B cell (primary cell): ENCODE data around the gene SNTB2. TPM values are rescaled to one million over a fixed set of nuclear protein-coding genes. Genes with fewer than 3 reads are reported as not detected.

Experiments used
- ATAC-seq: fragments of 200-7000 bp; cut with Tn5 transposase; one replicate; pipeline ENCODE4 v1.10.0; 2021; ENCODE audit warnings: low read depth, mild to moderate bottlenecking, moderate number of reproducible peaks, moderate library complexity
- CTCF ChIA-PET: fragments of 350-600 bp; sonication (Branson Sonifier 250); formaldehyde crosslinking; loops from one replicate; lab custom pipeline; 2021; ENCODE audit warnings: antibody characterized with exemption, inconsistent platforms; lab: Charles Lee
- POLR2A ChIA-PET: fragments of 350-600 bp; sonication (Branson Sonifier 250); formaldehyde crosslinking; loops from one replicate; lab custom pipeline; 2021; ENCODE audit warnings: antibody characterized with exemption; lab: Charles Lee
- DNase-seq: peaks from one replicate; pipeline ENCODE4 v3.0.0; 2013
- H2AFZ ChIP-seq: 2 replicates; pipeline ENCODE4 v1.6.1; 2012; ENCODE audit warnings: mild to moderate bottlenecking, low read depth, low read length; ENCODE audit not compliant: insufficient read depth, poor library complexity, severe bottlenecking
- H3K27ac ChIP-seq, 2 donors: 1 replicate in 1 of 2; 2 replicates in 1 of 2; pipeline ENCODE4 v1.5.1; 2012 to 2013; ENCODE audit warnings: low read length in 2 of 2, mild to moderate bottlenecking in 2 of 2, moderate library complexity in 1 of 2
- H3K27me3 ChIP-seq, 4 experiments: fragments of 200-600 bp in 1 of 4; sonication (generic) in 1 of 4; replicated peaks in 1 of 4; 1 replicate in 2 of 4; 2 replicates in 2 of 4; pipeline versions ENCODE4 v1.6.1 to v1.7.0; 2013 to 2016; ENCODE audit warnings: low read length in 3 of 4, mild to moderate bottlenecking in 2 of 4, mixed read lengths in 1 of 4, moderate library complexity in 1 of 4; ENCODE audit not compliant: insufficient read depth in 4 of 4, control insufficient read depth in 3 of 4; ENCODE audit errors: control extremely low read depth in 1 of 4
- H3K36me3 ChIP-seq, 2 experiments: replicated peaks in 1 of 2; 1 replicate in 1 of 2; 2 replicates in 1 of 2; pipeline versions ENCODE4 v1.6.1 to v1.7.1; 2013; ENCODE audit warnings: low read length in 1 of 2; ENCODE audit not compliant: insufficient read depth in 2 of 2, control insufficient read depth in 1 of 2; ENCODE audit errors: control extremely low read depth in 1 of 2, extremely low read depth in 1 of 2
- H3K4me1 ChIP-seq, 2 donors: fragments of 200-600 bp in 1 of 2; sonication (generic) in 1 of 2; 1 replicate in 1 of 2; 2 replicates in 1 of 2; pipeline versions ENCODE4 v1.5.1 to v1.6.1; 2013 to 2017; ENCODE audit warnings: low read length in 2 of 2; ENCODE audit not compliant: control insufficient read depth in 2 of 2, insufficient read depth in 2 of 2
- H3K4me2 ChIP-seq: replicated peaks from 2 replicates; pipeline ENCODE3; 2012; ENCODE audit warnings: mild to moderate bottlenecking, low read depth, low read length; ENCODE audit not compliant: poor library complexity, severe bottlenecking
- H3K4me3 ChIP-seq, 5 experiments: fragments of 200-600 bp in 1 of 5; sonication (generic) in 1 of 5; 1 replicate in 3 of 5; 2 replicates in 2 of 5; pipeline versions ENCODE4 v1.5.1 to v1.7.0; 2011 to 2016; ENCODE audit warnings: low read length in 4 of 5, mild to moderate bottlenecking in 4 of 5, low read depth in 2 of 5, control low read depth in 1 of 5, moderate library complexity in 1 of 5; ENCODE audit not compliant: insufficient read depth in 1 of 5; ENCODE audit errors: control extremely low read depth in 1 of 5, extremely low read depth in 1 of 5
- H3K79me2 ChIP-seq: fragments of 200-600 bp; sonication (generic); one replicate; pipeline ENCODE4 v1.6.0; 2016; ENCODE audit warnings: low read length; ENCODE audit not compliant: control insufficient read depth, insufficient read depth
- H3K9ac ChIP-seq: fragments of 200-600 bp; sonication (generic); 2 replicates; pipeline ENCODE4 v1.6.1; 2017; ENCODE audit warnings: mild to moderate bottlenecking, low read length, moderate library complexity
- H3K9me3 ChIP-seq, 3 donors: one replicate each; pipeline versions ENCODE4 v1.6.1 to v1.7.1; 2013; ENCODE audit warnings: low read length in 2 of 3; ENCODE audit not compliant: control insufficient read depth in 2 of 3, insufficient read depth in 1 of 3; ENCODE audit errors: control extremely low read depth in 1 of 3
- H4K20me1 ChIP-seq: 2 replicates; pipeline ENCODE4 v1.6.0; 2012; ENCODE audit warnings: mild to moderate bottlenecking, low read length; ENCODE audit not compliant: insufficient read depth, control insufficient read depth, poor library complexity, severe bottlenecking
- H3K27ac Mint-ChIP-seq: one replicate; pipeline ENCODE4 v1.8.0; 2021; ENCODE audit warnings: mixed read lengths
- H3K27me3 Mint-ChIP-seq: one replicate; pipeline ENCODE4 v1.8.0; 2021; ENCODE audit warnings: mixed read lengths
- H3K4me1 Mint-ChIP-seq: one replicate; pipeline ENCODE4 v1.8.0; 2021; ENCODE audit warnings: mixed read lengths
- H3K4me3 Mint-ChIP-seq: one replicate; pipeline ENCODE4 v1.8.0; 2021; ENCODE audit warnings: mixed read lengths
- H3K9me3 Mint-ChIP-seq: one replicate; pipeline ENCODE4 v1.8.0; 2022; ENCODE audit warnings: mixed read lengths; ENCODE audit not compliant: insufficient read depth
- EZH2 ChIP-seq: IDR thresholded peaks from 2 replicates; pipeline ENCODE4 v1.6.1; 2012; ENCODE audit warnings: borderline replicate concordance, low read depth, mild to moderate bottlenecking, moderate library complexity, low read length; ENCODE audit not compliant: insufficient read depth, poor library complexity, severe bottlenecking
- WGBS: methylation state at CpG from one replicate; pipeline ENCODE4 v1.1.5; 2013; ENCODE audit warnings: missing lambda C conversion rate; ENCODE audit not compliant: insufficient coverage; 5-methylcytosine and 5-hydroxymethylcytosine counted together
- intact Hi-C: fragments of 100-400 bp; cut with micrococcal nuclease; formaldehyde crosslinking; loops from one replicate; pipeline ENCODE4 v1.10.0; 2022
- polyA plus RNA-seq: library from polyadenylated mRNA; depleted of rRNA; stranded (reverse); fragments of >200 nt; gene quantifications from 2 replicates; pipeline ENCODE4 v1.2.3, GENCODE V29; 2012
- total RNA-seq, 2 donors: library from RNA; stranded (reverse); fragments of 120-200 nt in 1 of 2; gene quantifications; 1 replicate in 1 of 2; 2 replicates in 1 of 2; pipeline versions ENCODE4 v1.2.3 to v1.2.4, GENCODE V29; 2013 to 2022
- TF ChIP-seq, protein P1 (sequence below): fragments of 200-600 bp; IDR thresholded peaks from one replicate; pipeline ENCODE4 v1.8.0; 2022; ENCODE audit warnings: antibody characterized with exemption, mild to moderate bottlenecking

The SNTB2 gene
- total and polyA plus RNA-seq, 2 donors (not counting 1 experiment from before 2014, with no cell fraction given): 3.8 to 16.2 TPM

DNA sequence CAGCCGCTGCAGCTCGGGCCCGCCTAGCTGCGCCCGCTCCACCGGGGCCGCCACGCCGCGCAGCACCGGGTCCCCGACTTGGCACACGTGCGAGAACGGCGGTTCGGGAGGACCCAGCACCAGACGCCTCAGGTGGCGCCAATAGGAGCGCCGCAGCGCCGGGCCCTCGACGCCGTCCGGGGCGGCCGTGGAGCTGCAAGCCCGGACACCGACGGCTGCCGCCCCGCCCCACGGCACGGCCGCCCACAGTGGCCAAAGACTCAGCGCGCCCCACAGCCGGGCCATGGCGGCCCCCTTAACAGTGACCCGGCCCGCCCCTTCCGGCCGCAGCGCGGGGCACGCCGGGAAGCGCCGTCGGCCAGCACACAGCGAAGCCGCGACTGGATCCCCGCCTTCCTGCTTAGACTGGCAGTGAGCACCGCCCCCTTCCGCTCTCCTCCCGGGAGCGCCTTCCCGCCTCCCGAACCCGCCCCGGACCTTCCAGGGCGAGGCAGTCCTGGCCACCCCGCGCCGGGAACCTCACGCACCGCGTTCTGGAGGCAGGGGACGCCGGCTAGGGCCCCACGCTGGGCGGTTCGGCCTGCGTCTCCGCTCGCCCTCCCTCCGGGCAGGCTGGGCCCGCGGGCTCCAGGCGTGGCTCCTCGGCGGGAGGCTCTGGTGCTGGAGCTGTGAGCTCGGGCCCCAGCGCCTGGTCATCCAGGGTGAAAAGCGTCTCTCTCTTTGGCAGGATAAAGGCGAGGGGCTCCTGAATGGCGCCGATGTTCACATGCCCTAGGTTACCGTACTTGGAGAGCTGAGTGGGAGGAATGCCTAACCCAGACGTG lies 143.5 kb downstream of the SNTB2 start, which contains the start of gene PDF:
TSS of gene PDF (minus strand) at position 303 of the 824 bp plus-strand sequence. CDS start at position 285, 18 bp downstream.
- Histone ChIP-seq H3K4me2 (peak within 1 kb of the TSS; percentile 83), H4K20me1 (peaks cover 24% of the 10 kb centered on the region), H3K36me3 (peaks cover 1 to 53% of the 10 kb centered on the region in 2 experiments), H3K79me2 (peaks cover 75% of the 10 kb centered on the region), H3K27ac (peak within 1 kb of the TSS; percentile 41 to 88), H3K27me3 (no peaks in the 10 kb centered on the region), H3K4me1 (peaks cover 15 to 32% of the 10 kb centered on the region in 2 donors), H3K9ac (peak within 1 kb of the TSS; percentile 78), H3K9me3 (no peaks in the 10 kb centered on the region), H3K4me3 (peak within 1 kb of the TSS; percentile 38 to 88 (median 70)), H2AFZ (peak within 1 kb of the TSS; percentile 98)
- Mint-ChIP-seq H3K4me1 (peaks cover 44% of the 10 kb centered on the region), H3K27me3 (no peaks in the 10 kb centered on the region), H3K4me3 (peak within 1 kb of the TSS; percentile 86), H3K27ac (peak within 1 kb of the TSS; percentile 80), H3K9me3 (no peaks in the 10 kb centered on the region)
- ATAC-seq (peak; percentile 97), DNase-seq (peak; percentile 86)
- TF ChIP-seq EZH2: no peak
- TF ChIP-seq, protein P1, sequence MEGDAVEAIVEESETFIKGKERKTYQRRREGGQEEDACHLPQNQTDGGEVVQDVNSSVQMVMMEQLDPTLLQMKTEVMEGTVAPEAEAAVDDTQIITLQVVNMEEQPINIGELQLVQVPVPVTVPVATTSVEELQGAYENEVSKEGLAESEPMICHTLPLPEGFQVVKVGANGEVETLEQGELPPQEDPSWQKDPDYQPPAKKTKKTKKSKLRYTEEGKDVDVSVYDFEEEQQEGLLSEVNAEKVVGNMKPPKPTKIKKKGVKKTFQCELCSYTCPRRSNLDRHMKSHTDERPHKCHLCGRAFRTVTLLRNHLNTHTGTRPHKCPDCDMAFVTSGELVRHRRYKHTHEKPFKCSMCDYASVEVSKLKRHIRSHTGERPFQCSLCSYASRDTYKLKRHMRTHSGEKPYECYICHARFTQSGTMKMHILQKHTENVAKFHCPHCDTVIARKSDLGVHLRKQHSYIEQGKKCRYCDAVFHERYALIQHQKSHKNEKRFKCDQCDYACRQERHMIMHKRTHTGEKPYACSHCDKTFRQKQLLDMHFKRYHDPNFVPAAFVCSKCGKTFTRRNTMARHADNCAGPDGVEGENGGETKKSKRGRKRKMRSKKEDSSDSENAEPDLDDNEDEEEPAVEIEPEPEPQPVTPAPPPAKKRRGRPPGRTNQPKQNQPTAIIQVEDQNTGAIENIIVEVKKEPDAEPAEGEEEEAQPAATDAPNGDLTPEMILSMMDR: no peak
- POLR2A ChIA-PET: interaction anchor here (0.7 to 2.5 kb wide), 2 partner anchors 9 to 1045 kb away, joined by 7 to 11 read pairs; partner anchors contain the start of genes COG8 and NIP7
- CTCF ChIA-PET: interaction anchor here (0.7 to 1.7 kb wide), 7 partner anchors 9 to 810 kb away, joined by 3 to 7 read pairs (median 4); partner anchors contain the start of genes COG8, NIP7, SNTB2 and VPS4A
- 1% methylated on average over 90 of the region's 93 CpGs for WGBS
- intact Hi-C loops: loop anchor here (1.0 to 2.0 kb wide), 5 partner anchors 9 to 234 kb away; partner anchors contain the start of genes COG8, CYB5B, NFAT5 and NIP7
